ENCODE data around the gene AHNAK2. TPM values are rescaled to one million over a fixed set of nuclear protein-coding genes. Genes with fewer than 3 reads are reported as not detected.

The AHNAK2 gene
- total and polyA plus RNA-seq, 2 experiments from 2014 or later, result 38.3 to 58.0 TPM

- no peaks in the 10 kb centered on the region for H3K36me3 ChIP-seq (ENCODE audit: low read depth)
- H3F3A ChIP-seq (ENCODE audit: insufficient read depth), result peaks cover 7% of the 10 kb centered on the region; the same call in 1 of the 2 replicates
- H3K27ac ChIP-seq, result no peak overlapping the region
- no peak overlapping the region for H3K9ac ChIP-seq
- no peak for TF ChIP-seq EZH2phosphoT487 (IDR thresholded peaks at IDR 0.05; ENCODE audit: insufficient read depth, low read depth)
- no peak for TF ChIP-seq EZH2 (IDR thresholded peaks at IDR 0.05; ENCODE audit: insufficient read depth, poor library complexity, severe bottlenecking)
- no peaks in the 10 kb centered on the region for H3K9me2 ChIP-seq (ENCODE audit: insufficient read depth)
- in situ Hi-C loops (cut with MboI), result no loop called here
- no peaks in the 10 kb centered on the region for H3K9me3 ChIP-seq (ENCODE audit: low read depth)
- H3K4me1 ChIP-seq (ENCODE audit: insufficient read depth), result peaks cover 7% of the 10 kb centered on the region; the same call in 1 of the 2 replicates
- peaks cover 99% of the 10 kb centered on the region for H3K79me2 ChIP-seq (ENCODE audit: insufficient read depth)
- no peak overlapping the region for H2AFZ ChIP-seq
- no peak overlapping the region for H3K4me3 ChIP-seq
- 76% methylated on average over 6 of the region's 6 CpGs for WGBS, 2 experiments (ENCODE audit: low coverage in 1 of 2, low lambda C conversion rate in 2 of 2, missing lambda C conversion rate in 2 of 2)
- DNase-seq, result no peak
- H3K4me2 ChIP-seq (ENCODE audit: unreplicated experiment), result no peak overlapping the region
- no peaks in the 10 kb centered on the region for H4K20me1 ChIP-seq (ENCODE audit: insufficient read depth)
- H3K27me3 ChIP-seq (replicated peaks; ENCODE audit: insufficient read depth), result no peaks in the 10 kb centered on the region
These were observed 37.7 kb upstream of the AHNAK2 start for GRCh38 chr14:105015905-105016304.

DNA sequence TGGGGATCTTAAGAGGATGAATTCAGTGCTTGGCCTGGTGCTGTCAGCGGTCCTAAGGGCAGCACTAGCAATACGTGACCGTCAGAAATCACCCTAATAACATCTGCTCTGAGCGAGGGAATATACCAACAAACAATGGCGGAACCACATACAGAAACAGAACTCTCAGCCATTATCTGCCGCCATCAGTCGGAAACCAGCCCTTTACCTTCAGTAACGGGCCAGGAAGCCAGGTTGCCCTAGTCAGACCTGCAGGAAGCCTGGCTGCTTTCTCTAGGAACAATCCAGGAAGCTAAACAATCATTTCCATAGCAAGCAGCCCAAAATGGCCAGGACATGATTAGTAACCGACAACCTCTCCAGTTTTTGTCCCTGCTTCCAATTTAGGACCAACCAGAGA, 37.1 kb upstream of the AHNAK2 start:
- Histone ChIP-seq H3K27me3 (replicated peaks; ENCODE audit: insufficient read depth) (no peaks in the 10 kb centered on the region), H3K4me3 (no peak overlapping the region), H3K4me1 (ENCODE audit: insufficient read depth) (peaks cover 7% of the 10 kb centered on the region; the same call in 1 of the 2 replicates), H3K9ac (no peak overlapping the region), H3K9me3 (ENCODE audit: low read depth) (no peaks in the 10 kb centered on the region), H3F3A (ENCODE audit: insufficient read depth) (peaks cover 7% of the 10 kb centered on the region; the same call in 1 of the 2 replicates), H3K36me3 (ENCODE audit: low read depth) (peaks cover 4% of the 10 kb centered on the region; the same call in 1 of the 2 replicates), H4K20me1 (ENCODE audit: insufficient read depth) (no peaks in the 10 kb centered on the region), H3K4me2 (ENCODE audit: unreplicated experiment) (no peak overlapping the region), H3K79me2 (ENCODE audit: insufficient read depth) (peaks cover 100% of the 10 kb centered on the region), H3K9me2 (ENCODE audit: insufficient read depth) (no peaks in the 10 kb centered on the region), H3K27ac (no peak overlapping the region), H2AFZ (no peak overlapping the region)
- in situ Hi-C loops (cut with MboI), result no loop called here
- TF ChIP-seq EZH2 (IDR thresholded peaks at IDR 0.05; ENCODE audit: insufficient read depth, poor library complexity, severe bottlenecking) (no peak), EZH2phosphoT487 (IDR thresholded peaks at IDR 0.05; ENCODE audit: insufficient read depth, low read depth) (no peak)
- DNase-seq, result no peak
- 79 to 85% methylated on average over 9 of the region's 9 CpGs for WGBS, 2 experiments (ENCODE audit: low coverage in 1 of 2, low lambda C conversion rate in 2 of 2, missing lambda C conversion rate in 2 of 2)

DNA sequence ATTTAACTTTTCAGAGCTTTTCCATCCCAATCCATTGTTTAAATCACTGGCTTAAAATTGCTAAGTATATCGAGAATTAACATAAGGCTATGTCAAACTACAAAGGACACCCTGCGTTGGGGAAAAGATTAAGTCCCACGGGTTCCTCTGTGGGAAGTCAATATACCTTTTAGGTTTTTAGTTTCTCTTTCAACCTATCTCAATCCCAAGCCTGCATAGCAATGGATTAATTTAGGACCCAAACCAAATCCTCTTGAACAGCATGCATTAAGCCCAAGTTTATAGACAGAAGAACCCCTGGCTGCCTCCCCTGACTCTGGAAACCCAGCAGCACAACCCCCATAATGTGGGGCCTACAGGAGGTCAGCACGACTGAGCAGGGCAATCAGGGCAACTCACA, 36.5 kb upstream of the AHNAK2 start:
- Histone ChIP-seq H4K20me1 (ENCODE audit: insufficient read depth) (no peaks in the 10 kb centered on the region), H3K4me2 (ENCODE audit: unreplicated experiment) (no peak overlapping the region), H3K9ac (no peak overlapping the region), H3K4me3 (no peak overlapping the region), H3F3A (ENCODE audit: insufficient read depth) (peaks cover 3% of the 10 kb centered on the region; the same call in 1 of the 2 replicates), H3K27me3 (replicated peaks; ENCODE audit: insufficient read depth) (no peaks in the 10 kb centered on the region), H3K36me3 (ENCODE audit: low read depth) (peaks cover 6% of the 10 kb centered on the region; the same call in 1 of the 2 replicates), H3K79me2 (ENCODE audit: insufficient read depth) (peaks cover 100% of the 10 kb centered on the region), H3K9me2 (ENCODE audit: insufficient read depth) (no peaks in the 10 kb centered on the region), H3K27ac (no peak overlapping the region), H3K4me1 (ENCODE audit: insufficient read depth) (peaks cover 4% of the 10 kb centered on the region; the same call in 1 of the 2 replicates), H2AFZ (no peak overlapping the region), H3K9me3 (ENCODE audit: low read depth) (no peaks in the 10 kb centered on the region)
- WGBS, 2 experiments (ENCODE audit: low coverage in 1 of 2, low lambda C conversion rate in 2 of 2, missing lambda C conversion rate in 2 of 2), result 74 to 77% methylated on average over 4 of the region's 4 CpGs
- in situ Hi-C loops (cut with MboI), result no loop called here
- TF ChIP-seq EZH2phosphoT487 (IDR thresholded peaks at IDR 0.05; ENCODE audit: insufficient read depth, low read depth) (no peak), EZH2 (IDR thresholded peaks at IDR 0.05; ENCODE audit: insufficient read depth, poor library complexity, severe bottlenecking) (no peak)
- DNase-seq, result no peak

DNA sequence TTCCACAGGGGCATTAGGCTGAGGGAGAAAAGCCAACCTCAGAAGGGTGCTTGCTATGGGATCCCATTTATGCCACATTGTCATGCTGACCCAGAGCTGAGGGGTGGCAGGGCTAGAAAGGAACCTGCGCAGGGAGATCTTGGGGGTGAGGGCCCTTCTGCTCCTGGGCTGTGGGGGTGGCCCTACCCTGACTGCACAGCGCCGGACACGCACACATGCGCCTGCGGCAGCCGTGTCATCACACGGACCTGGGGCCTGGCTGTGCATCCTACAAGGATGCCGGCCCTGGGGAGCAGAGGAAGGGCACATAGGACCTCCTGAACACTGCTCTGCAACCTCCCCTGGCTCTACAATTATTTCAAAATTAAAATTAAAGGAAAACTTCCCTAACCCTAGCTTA, 35.9 kb upstream of the AHNAK2 start:
- Histone ChIP-seq H3K27ac (no peak overlapping the region), H3K79me2 (ENCODE audit: insufficient read depth) (peaks cover 100% of the 10 kb centered on the region), H3K4me1 (ENCODE audit: insufficient read depth) (no peaks in the 10 kb centered on the region), H3K27me3 (replicated peaks; ENCODE audit: insufficient read depth) (no peaks in the 10 kb centered on the region), H2AFZ (no peak overlapping the region), H3F3A (ENCODE audit: insufficient read depth) (no peaks in the 10 kb centered on the region; the same call in 1 of the 2 replicates), H3K36me3 (ENCODE audit: low read depth) (peaks cover 6% of the 10 kb centered on the region; the same call in 1 of the 2 replicates), H3K9me2 (ENCODE audit: insufficient read depth) (no peaks in the 10 kb centered on the region), H3K9ac (no peak overlapping the region), H3K9me3 (ENCODE audit: low read depth) (no peaks in the 10 kb centered on the region), H3K4me2 (ENCODE audit: unreplicated experiment) (no peak overlapping the region), H3K4me3 (no peak overlapping the region), H4K20me1 (ENCODE audit: insufficient read depth) (no peaks in the 10 kb centered on the region)
- in situ Hi-C loops (cut with MboI), result no loop called here
- no peak for DNase-seq
- TF ChIP-seq EZH2 (IDR thresholded peaks at IDR 0.05; ENCODE audit: insufficient read depth, poor library complexity, severe bottlenecking) (no peak), EZH2phosphoT487 (IDR thresholded peaks at IDR 0.05; ENCODE audit: insufficient read depth, low read depth) (no peak)
- 74 to 76% methylated on average over 9 of the region's 9 CpGs for WGBS, 2 experiments (ENCODE audit: low coverage in 1 of 2, low lambda C conversion rate in 2 of 2, missing lambda C conversion rate in 2 of 2)
